GM13977 (cell line): Measurements from ENCODE around the gene LTBP3.

Source experiments
- DNase-seq: peaks from one replicate; pipeline ENCODE4 v3.0.0; 2012; ENCODE audit warnings: low spot score
- CTCF ChIP-seq: IDR thresholded peaks from 2 replicates; pipeline ENCODE4 v1.5.1; 2012; ENCODE audit warnings: mild to moderate bottlenecking, control low read depth; ENCODE audit not compliant: insufficient read depth; ENCODE audit errors: extremely low read depth, missing control alignments
- in situ Hi-C: fragments of 300-500 bp; cut with MboI; formaldehyde crosslinking; loops from one replicate; pipeline ENCODE4 v1.12.0; 2022; ENCODE audit warnings: low sequenced_read_pairs, low pct_unique_long_range_greater_than_20kb, mixed read lengths, inconsistent platforms; ENCODE audit not compliant: unreplicated experiment

Gene LTBP3

GRCh38 chr11:65591939-65592857 lies 34.0 kb upstream of the LTBP3 start:
- no peak for TF ChIP-seq CTCF
- in situ Hi-C loops = no loop called here

GRCh38 chr11:65590240-65590738 lies 32.1 kb upstream of the LTBP3 start:
- in situ Hi-C loops = no loop called here
- no peak for TF ChIP-seq CTCF
- DNase-seq = no peak

More at GRCh38 chr11:65591939-65592857, 34.0 kb upstream of the LTBP3 start:
- no peak for DNase-seq

DNA sequence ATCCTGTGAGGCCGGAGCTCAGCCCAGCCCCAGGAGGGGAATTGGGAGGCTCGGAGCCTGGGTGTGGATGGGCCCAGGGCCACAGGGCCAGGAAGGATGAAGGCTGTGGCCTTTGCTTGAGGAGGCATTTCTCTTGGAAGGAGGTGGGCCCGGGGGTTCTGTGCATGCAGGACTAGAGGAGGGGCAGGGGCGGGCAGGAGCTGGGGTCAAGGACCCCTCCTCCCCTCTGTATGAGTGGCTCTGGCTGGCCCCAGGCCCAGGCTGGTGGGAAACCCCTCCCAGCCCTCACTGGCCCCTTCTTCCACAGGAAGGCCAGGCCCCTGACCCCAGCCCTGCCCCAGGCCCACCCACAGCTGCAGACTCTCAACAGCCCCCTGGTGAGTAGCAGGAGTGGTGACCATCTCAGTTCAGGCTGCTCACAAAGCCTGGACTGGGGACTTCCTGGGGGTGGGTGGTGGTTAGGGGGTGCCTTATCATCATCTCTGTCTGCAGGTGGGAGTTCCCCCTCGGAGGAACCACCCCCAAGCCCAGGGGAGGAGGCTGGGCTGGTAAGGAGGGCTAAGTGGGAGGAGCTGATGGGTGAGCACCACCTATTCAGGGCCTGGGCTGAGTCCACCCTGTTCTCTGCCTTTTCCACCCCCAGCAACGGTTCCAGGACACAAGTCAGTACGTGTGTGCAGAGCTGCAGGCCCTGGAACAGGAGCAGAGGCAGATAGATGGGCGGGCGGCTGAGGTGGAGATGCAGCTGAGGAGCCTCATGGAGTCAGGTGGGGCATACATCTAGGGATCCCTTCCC lies 31.5 kb upstream of the LTBP3 start:
- peak; percentile 2 for TF ChIP-seq CTCF
- in situ Hi-C loops = no loop called here

GRCh38 chr11:65588199-65589054 lies 30.3 kb upstream of the LTBP3 start:
- in situ Hi-C loops = no loop called here
- TF ChIP-seq CTCF = peak; percentile 89
- DNase-seq = peak; percentile 97

More for the DNA sequence above, 31.5 kb upstream of the LTBP3 start:
- DNase-seq = peak; percentile 89

DNA sequence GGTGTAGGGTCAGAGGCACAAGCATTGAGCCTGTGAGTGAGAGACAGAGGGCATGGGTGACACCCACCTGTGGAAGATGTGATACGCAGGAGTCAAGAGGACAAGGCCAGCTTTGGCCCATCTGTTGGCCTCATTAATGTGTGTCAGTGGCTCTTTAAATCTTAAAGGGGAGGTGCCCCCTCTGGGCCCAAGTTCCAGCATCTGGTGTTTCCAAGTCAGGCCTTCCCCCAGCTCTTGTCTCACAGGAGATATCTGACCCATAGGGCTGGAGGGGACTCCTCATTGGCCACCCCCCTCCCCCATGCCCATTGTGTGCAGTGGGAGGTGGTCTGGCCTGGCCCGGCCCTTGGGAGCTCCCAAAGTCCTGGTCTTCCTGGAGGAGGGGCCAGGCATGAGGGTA lies 28.5 kb upstream of the LTBP3 start:
- DNase-seq = no peak
- in situ Hi-C loops = no loop called here
- TF ChIP-seq CTCF = no peak

GRCh38 chr11:65586247-65586630 lies 28.1 kb upstream of the LTBP3 start:
- no peak for DNase-seq
- in situ Hi-C loops = no loop called here
- no peak for TF ChIP-seq CTCF
